Tibial nerve (tissue), 4 donors: ENCODE data around the gene TTYH1. TPM values are rescaled to one million over a fixed set of nuclear protein-coding genes. Genes with fewer than 3 reads are reported as not detected.

ENCODE experiments used
- DNase-seq, 2 donors: peaks; one replicate each; pipeline ENCODE4 v3.0.0-alpha.2; 2019; ENCODE audit warnings: low spot score in 2 of 2
- H3K27ac ChIP-seq, 4 donors: fragments of 200-600 bp; sonication (generic) in 3 of 4; one replicate each; pipeline ENCODE4 v1.5.1; 2017 to 2019; ENCODE audit warnings: mild to moderate bottlenecking in 1 of 4
- H3K27me3 ChIP-seq, 2 donors: fragments of 200-600 bp; sonication (generic) in 1 of 2; one replicate each; pipeline versions ENCODE4 v1.5.1 to v1.6.0; 2017 to 2019
- H3K36me3 ChIP-seq, 3 donors: fragments of 200-600 bp; sonication (generic); one replicate each; pipeline ENCODE4 v1.5.1; 2018 to 2019
- H3K4me1 ChIP-seq, 4 donors: fragments of 200-600 bp; sonication (generic) in 3 of 4; one replicate each; pipeline ENCODE4 v1.5.1; 2017 to 2019
- H3K4me3 ChIP-seq, 4 donors: fragments of 200-600 bp; sonication (generic) in 3 of 4; one replicate each; pipeline ENCODE4 v1.5.1; 2017 to 2019; ENCODE audit warnings: mild to moderate bottlenecking in 1 of 4, moderate library complexity in 1 of 4
- H3K9me3 ChIP-seq, 4 donors: fragments of 200-600 bp; sonication (generic) in 3 of 4; one replicate each; pipeline ENCODE4 v1.5.1; 2017 to 2019
- EP300 ChIP-seq, 2 donors: sonication (generic); formaldehyde crosslinking; IDR thresholded peaks; one replicate each; pipeline ENCODE4 v1.6.1; 2017; ENCODE audit warnings: antibody characterized with exemption in 2 of 2, mild to moderate bottlenecking in 1 of 2
- POLR2A ChIP-seq, 2 donors: fragments of 450-650 bp; IDR thresholded peaks; one replicate each; pipeline ENCODE4 v1.6.1; 2017; ENCODE audit warnings: antibody characterized with exemption in 2 of 2, mild to moderate bottlenecking in 2 of 2, moderate library complexity in 2 of 2
- WGBS, 2 donors: methylation state at CpG; one replicate each; pipeline ENCODE4 v1.1.5; 2018; 5-methylcytosine and 5-hydroxymethylcytosine counted together
- small RNA-seq: library from RNA; depleted of rRNA; stranded (forward); fragments of <200 nt; gene quantifications from one replicate; pipeline ENCODE3, GENCODE V24; 2016
- total RNA-seq, 4 donors: library from RNA; depleted of rRNA; stranded (reverse); fragments of >200 nt; gene quantifications; one replicate each; pipeline ENCODE4 v1.1.0, GENCODE V29; 2016
- TF ChIP-seq, protein P1 (sequence below), 5 experiments: fragments of 200-600 bp in 3 of 5; fragments of 450-650 bp in 2 of 5; sonication (generic) in 3 of 5; IDR thresholded peaks; one replicate each; pipeline ENCODE4 v1.5.1; 2016 to 2019; ENCODE audit warnings: antibody characterized with exemption in 5 of 5, mild to moderate bottlenecking in 3 of 5, moderate library complexity in 2 of 5

The TTYH1 gene
- total RNA-seq, 4 donors from 2014 or later, result 21.0 to 50.0 (median 34.9) TPM

DNA sequence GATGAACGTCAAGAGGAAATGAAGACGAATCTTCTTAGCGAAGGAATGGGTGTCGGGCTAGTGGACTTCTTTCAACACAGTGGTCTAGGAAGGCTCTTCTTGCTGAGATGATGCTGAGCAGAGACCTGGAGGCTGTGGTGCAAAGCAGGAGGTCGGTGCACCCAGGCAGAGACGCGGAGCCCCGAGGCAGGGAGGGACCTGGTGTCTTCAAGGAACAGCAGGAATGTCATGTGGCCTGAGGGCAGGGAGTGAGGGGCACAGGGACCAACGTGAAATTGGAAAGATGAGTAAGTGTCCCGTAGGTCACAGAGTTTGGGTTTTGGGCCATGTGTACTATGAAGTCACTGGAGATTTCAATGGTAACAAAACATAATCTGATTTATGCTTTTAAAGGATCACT lies 69.2 kb downstream of the TTYH1 start:
- DNase-seq, result no peak
- no peaks in the 10 kb centered on the region for H3K9me3 ChIP-seq
- 81 to 82% methylated on average over 10 of the region's 10 CpGs for WGBS, 2 donors

DNA sequence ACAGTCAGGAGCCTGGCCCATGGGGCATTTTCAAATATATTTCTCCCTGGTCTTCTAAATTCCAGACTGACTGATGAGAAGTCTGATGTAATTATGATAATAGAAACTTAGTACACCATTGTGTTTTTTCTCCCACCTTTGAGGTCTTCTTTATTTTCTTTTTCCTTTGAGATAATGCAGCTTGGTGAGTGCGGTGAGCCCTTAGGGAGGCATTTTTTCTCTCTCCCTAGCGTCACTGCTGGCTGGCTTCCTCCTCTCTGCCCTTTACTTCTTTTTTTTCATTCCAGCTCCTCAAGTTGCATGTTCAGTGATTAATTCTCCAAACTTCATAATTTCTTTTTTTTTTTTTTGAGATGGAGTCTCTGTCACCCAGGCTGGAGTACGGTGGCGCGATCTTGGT lies 70.6 kb downstream of the TTYH1 start:
- no peaks in the 10 kb centered on the region for H3K9me3 ChIP-seq
- TF ChIP-seq, protein P1, sequence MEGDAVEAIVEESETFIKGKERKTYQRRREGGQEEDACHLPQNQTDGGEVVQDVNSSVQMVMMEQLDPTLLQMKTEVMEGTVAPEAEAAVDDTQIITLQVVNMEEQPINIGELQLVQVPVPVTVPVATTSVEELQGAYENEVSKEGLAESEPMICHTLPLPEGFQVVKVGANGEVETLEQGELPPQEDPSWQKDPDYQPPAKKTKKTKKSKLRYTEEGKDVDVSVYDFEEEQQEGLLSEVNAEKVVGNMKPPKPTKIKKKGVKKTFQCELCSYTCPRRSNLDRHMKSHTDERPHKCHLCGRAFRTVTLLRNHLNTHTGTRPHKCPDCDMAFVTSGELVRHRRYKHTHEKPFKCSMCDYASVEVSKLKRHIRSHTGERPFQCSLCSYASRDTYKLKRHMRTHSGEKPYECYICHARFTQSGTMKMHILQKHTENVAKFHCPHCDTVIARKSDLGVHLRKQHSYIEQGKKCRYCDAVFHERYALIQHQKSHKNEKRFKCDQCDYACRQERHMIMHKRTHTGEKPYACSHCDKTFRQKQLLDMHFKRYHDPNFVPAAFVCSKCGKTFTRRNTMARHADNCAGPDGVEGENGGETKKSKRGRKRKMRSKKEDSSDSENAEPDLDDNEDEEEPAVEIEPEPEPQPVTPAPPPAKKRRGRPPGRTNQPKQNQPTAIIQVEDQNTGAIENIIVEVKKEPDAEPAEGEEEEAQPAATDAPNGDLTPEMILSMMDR (IDR thresholded peaks at IDR 0.05), result no peak
- TF ChIP-seq EP300 (IDR thresholded peaks at IDR 0.05), result no peak
- TF ChIP-seq POLR2A (IDR thresholded peaks at IDR 0.05), result no peak
- DNase-seq, result no peak
- no peak overlapping the region for H3K4me3 ChIP-seq
- peaks cover 0 to 16% of the 10 kb centered on the region in 2 donors for H3K27me3 ChIP-seq
- WGBS, 2 donors, result 57 to 61% methylated on average over 5 of the region's 5 CpGs
- no peak overlapping the region for H3K27ac ChIP-seq
- H3K4me1 ChIP-seq, result peaks cover 0 to 8% (median 0%) of the 10 kb centered on the region in 4 donors
- no peaks in the 10 kb centered on the region for H3K36me3 ChIP-seq

More for the DNA sequence above, 69.2 kb downstream of the TTYH1 start:
- no peaks in the 10 kb centered on the region for H3K36me3 ChIP-seq
- no peak for TF ChIP-seq POLR2A (IDR thresholded peaks at IDR 0.05)
- no peak for TF ChIP-seq EP300 (IDR thresholded peaks at IDR 0.05)
- TF ChIP-seq, protein P1 (IDR thresholded peaks at IDR 0.05), result no peak
- peaks cover 0 to 16% of the 10 kb centered on the region in 2 donors for H3K27me3 ChIP-seq
- no peak overlapping the region for H3K27ac ChIP-seq
- H3K4me1 ChIP-seq, result peaks cover 0 to 8% (median 0%) of the 10 kb centered on the region in 4 donors
- H3K4me3 ChIP-seq, result no peak overlapping the region

Small RNA genes within 50 kb of the gene (small RNA-seq; reads per million reads assigned to genes)
- gene AC245884.3, result not detected

Other genes starting within 250 kb of the TTYH1 start
- 1 to 10 TPM in 2 of 4 donors, under 1 TPM in 1, not detected in 1; 0.22 to 8.8 (median 4.4) TPM for gene TMC4, start 242.3 kb upstream of the TTYH1 start, total RNA-seq
- 10 to 100 TPM; 45.0 to 94.5 (median 50.2) TPM for gene MBOAT7, start 225.9 kb upstream of the TTYH1 start, total RNA-seq
- gene TSEN34, start 224.2 kb upstream of the TTYH1 start, total RNA-seq, result 10 to 100 TPM; 37.3 to 70.8 (median 49.6) TPM
- 1,000 to 10,000 TPM; 1,361 to 2,045 (median 1,633) TPM for gene RPS9, start 214.6 kb upstream of the TTYH1 start, total RNA-seq
- gene LILRB3, start 192.5 kb upstream of the TTYH1 start, total RNA-seq, result 10 to 100 TPM in 2 of 4 donors, 1 to 10 TPM in 2; 4.4 to 98.1 (median 16.5) TPM
- gene LILRA6, start 172.7 kb upstream of the TTYH1 start, total RNA-seq, result 10 to 100 TPM in 1 of 4 donors, 1 to 10 TPM in 1, under 1 TPM in 2; 0.22 to 10.2 (median 0.90) TPM
- gene LILRB5, start 158.2 kb upstream of the TTYH1 start, total RNA-seq, result 10 to 100 TPM in 3 of 4 donors, 1 to 10 TPM in 1; 8.3 to 49.5 (median 17.0) TPM
- 1 to 10 TPM; 1.6 to 8.4 (median 4.4) TPM for gene LILRB2, start 134.4 kb upstream of the TTYH1 start, total RNA-seq
- gene LILRA5, start 102.3 kb upstream of the TTYH1 start, total RNA-seq, result 1 to 10 TPM in 2 of 4 donors, under 1 TPM in 1, not detected in 1; 0.42 to 3.9 (median 1.4) TPM
- gene LILRA4, start 76.3 kb upstream of the TTYH1 start, total RNA-seq, result not detected
- 10 to 100 TPM; 15.5 to 59.1 (median 31.1) TPM for gene LAIR1, start 50.5 kb upstream of the TTYH1 start, total RNA-seq
- 100 to 1,000 TPM; 189 to 389 (median 285) TPM for gene LENG8, start 33.7 kb downstream of the TTYH1 start, total RNA-seq
- gene LENG9, start 48.3 kb downstream of the TTYH1 start, total RNA-seq, result 10 to 100 TPM in 1 of 4 donors, 1 to 10 TPM in 3; 5.9 to 10.3 (median 9.4) TPM
- gene CDC42EP5, start 57.8 kb downstream of the TTYH1 start, total RNA-seq, result 10 to 100 TPM; 38.9 to 62.2 (median 50.2) TPM
- gene LAIR2, start 87.4 kb downstream of the TTYH1 start, total RNA-seq, result not detected
- 1 to 10 TPM; 1.7 to 5.4 (median 4.3) TPM for gene LILRA2, start 158.3 kb downstream of the TTYH1 start, total RNA-seq
- gene LILRA1, start 178.2 kb downstream of the TTYH1 start, total RNA-seq, result 1 to 10 TPM in 3 of 4 donors, under 1 TPM in 1; 0.39 to 3.5 (median 1.2) TPM
- gene LILRB1, start 215.0 kb downstream of the TTYH1 start, total RNA-seq, result 10 to 100 TPM in 1 of 4 donors, 1 to 10 TPM in 2, under 1 TPM in 1; 0.59 to 15.3 (median 3.4) TPM
- gene LILRB4, start 247.5 kb downstream of the TTYH1 start, total RNA-seq, result 1 to 10 TPM; 1.1 to 5.1 (median 2.4) TPM